GM18907 (cell line): ENCODE results near the gene NLGN1.

ENCODE experiments used
- ATAC-seq: cut with Tn5 transposase; IDR thresholded peaks from one replicate; pipeline ENCODE4 v1.9.1; 2021; ENCODE audit warnings: mild to moderate bottlenecking, moderate library complexity; ENCODE audit not compliant: unreplicated experiment

NLGN1 gene

GRCh38 chr3:173823911-173824460, 426.4 kb downstream of the NLGN1 start:
- no peak for ATAC-seq

- no peak for ATAC-seq
These were observed 428.2 kb downstream of the NLGN1 start for GRCh38 chr3:173825730-173826129.

DNA sequence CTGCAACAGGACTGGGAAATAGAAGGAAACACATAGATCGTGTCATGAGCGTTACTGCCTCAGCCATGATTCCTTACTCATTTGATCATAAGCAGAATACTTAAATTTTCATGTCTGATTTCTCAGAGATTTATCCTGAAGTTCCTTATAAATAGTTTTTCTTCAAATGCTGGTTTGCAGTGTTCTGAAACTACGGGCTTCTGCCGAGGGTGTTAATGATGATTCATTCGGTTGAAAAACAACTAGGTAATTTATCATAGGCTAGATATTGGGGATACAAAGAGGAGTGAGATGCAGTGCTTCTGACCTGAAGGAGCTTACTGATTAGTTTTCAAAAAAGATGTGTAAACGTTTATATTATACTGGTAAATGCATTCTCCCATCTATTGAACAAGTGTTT, 428.9 kb downstream of the NLGN1 start:
- no peak for ATAC-seq

- no peak for ATAC-seq
These were observed 429.5 kb downstream of the NLGN1 start for GRCh38 chr3:173826901-173827609.

GRCh38 chr3:173838644-173839043, 441.1 kb downstream of the NLGN1 start:
- no peak for ATAC-seq

DNA sequence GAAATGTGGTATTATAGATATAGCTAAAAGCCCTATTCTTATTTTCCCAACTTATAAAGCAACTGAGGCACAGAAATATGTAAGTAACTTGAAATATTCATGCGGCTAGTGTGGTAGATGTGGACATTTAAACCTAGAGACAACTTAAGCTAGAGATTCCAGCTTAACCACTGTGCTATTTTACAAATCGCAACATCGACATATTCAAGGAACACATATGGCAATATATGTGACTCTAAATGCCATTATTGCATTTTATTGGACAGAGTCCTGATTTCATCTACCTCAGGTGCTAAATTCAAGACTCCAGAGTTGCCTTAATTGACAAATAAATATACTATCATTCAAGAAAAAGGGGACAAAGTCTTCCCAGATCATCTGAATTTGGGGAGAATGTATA, 442.3 kb downstream of the NLGN1 start:
- ATAC-seq = no peak

GRCh38 chr3:173841334-173841733, 443.8 kb downstream of the NLGN1 start:
- no peak for ATAC-seq

- ATAC-seq = no peak
These were observed 445.5 kb downstream of the NLGN1 start for GRCh38 chr3:173843060-173843459.

- no peak for ATAC-seq
These were observed 449.0 kb downstream of the NLGN1 start for GRCh38 chr3:173846584-173846983.

DNA sequence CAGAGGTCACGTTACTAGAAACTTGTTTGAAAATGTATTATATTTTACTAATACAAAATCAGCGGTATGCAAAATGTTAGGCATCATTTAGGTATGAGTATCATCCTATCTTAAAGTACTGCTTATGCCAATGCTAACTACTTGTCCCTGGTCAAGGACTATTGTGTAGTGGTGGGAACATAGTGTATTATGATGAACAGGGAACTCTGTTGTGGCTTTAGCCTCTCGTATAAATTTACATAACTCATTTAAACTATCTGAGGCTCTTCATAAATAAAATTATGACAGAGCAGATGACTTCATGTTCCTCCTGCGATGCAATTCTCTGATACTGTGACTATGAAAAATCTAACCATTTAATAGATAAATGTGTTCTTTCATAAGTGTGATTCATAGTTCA, 451.9 kb downstream of the NLGN1 start:
- ATAC-seq = no peak

DNA sequence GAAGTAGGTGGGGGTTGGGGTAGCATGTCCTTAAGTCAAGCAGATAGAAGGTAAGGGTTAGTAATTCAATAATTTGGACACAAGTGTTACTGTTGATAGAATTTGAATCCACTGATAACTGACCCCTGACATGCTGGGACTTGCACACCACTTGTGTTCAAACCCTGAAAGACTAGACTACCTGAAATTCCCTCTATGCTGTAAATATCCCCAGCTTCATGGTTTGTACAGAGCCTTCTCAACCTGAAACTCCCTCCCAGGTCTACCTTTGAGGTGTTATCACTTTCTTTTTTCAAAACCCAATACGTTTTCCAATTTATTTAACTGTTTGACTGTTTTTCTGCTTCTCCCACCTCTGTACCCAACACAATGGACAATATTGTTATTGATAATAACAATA, 459.6 kb downstream of the NLGN1 start:
- ATAC-seq = no peak

DNA sequence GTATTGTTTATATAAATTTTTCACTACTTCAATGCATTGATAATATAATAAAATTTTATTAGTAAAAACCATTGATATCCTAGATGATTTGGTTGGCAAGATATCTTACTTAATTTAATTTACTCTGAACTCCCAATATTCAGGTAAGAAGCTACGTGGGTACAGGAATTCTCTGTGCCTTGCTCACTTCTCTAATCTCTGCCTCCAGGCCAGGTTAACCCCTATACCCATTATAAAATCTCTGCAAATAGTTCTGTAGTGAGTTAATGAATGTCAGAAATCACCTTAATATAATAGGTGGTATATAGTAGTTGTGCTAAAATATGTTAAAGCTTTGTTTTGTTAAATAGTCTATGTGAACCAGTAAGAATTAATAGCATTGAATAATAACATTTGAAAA, 465.2 kb downstream of the NLGN1 start:
- ATAC-seq = no peak

DNA sequence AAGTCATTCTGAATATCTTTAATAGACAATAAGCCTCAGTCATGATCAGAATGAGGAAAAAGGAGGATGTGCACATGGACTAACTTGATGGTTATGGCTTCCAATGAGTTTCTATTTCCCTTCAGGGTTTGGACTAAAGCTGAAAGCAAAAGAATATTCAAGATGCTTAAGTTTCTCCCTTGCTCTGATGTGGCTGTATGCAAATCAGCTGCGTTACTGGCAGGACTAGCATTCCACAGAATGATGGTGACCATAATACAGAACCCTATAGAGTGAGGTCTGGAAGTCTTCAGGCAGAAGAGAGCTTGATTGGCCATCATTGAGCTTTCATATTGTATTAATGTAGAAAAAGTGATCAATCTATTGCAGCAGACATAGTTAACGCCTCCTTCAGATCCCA, 466.0 kb downstream of the NLGN1 start:
- no peak for ATAC-seq

DNA sequence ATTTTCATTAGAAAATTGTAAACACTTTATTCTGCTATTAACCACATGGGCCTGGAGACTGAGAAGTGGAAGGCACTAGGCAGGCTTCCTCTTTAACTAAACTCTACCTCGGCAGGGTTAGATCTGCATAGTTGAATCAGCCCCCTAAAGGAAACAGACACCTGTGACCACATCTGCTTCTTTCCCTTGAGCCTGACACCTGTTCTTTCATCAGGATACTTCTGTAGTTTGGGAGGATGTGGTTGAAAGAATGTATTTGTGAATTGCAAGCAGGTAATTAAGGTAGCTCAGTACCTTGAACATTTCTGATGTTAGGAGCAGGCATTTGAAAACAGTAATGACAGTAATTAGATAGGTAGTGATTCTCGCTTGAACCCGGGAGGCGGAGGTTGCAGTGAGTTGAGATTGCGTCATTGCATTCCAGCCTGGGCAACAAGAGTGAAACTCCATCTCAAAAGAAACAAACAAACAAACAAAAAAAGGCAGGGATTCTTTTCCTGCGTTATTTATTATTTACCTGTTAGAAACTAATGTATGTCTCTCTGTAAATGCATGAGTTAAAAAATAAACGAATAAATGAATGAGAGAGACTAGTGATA, 468.5 kb downstream of the NLGN1 start:
- ATAC-seq = no peak

DNA sequence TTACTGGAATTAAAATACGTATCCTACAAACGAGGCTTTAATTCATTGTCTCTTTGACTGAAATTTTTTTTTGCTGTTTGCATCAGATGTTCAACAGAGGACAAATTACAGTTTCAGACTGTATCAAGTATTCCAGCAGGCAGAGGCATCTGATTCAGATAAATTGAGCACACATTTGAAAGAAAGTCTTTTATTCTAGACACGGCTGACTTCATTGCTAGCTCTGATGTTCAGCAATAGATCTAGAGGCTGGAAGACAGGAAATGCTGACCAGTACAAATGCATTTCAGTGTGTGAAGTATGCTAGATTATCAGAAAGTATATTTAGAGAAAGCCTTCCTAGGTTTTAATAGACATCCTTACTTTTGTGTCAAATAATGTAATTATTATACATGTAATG, 472.2 kb downstream of the NLGN1 start:
- ATAC-seq = no peak

- no peak for ATAC-seq
These were observed 473.4 kb downstream of the NLGN1 start for GRCh38 chr3:173870976-173871375.

DNA sequence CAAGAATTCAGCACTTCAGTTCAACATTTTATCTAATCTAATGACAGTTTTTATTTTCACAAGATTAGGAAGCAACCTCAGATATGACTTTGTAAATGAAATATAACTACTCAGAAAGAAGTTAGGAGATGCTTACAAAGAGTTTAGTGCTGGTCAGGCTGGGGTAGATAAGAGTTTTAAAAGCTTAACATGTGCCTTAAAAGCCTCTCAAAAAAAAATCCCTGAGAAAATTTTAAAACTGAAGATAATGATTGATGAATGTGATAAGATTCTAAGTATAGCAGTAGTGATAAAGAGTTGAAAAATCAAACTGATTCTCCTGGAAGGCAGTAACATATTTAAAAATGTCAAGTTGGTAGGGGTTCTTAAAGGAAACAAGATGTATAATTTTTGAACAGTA, 478.2 kb downstream of the NLGN1 start:
- ATAC-seq = no peak

- ATAC-seq = no peak
These were observed 478.9 kb downstream of the NLGN1 start for GRCh38 chr3:173876476-173876875.

- ATAC-seq = no peak
These were observed 490.3 kb downstream of the NLGN1 start for GRCh38 chr3:173887888-173888287.

GRCh38 chr3:173889596-173889995, 492.1 kb downstream of the NLGN1 start:
- no peak for ATAC-seq

GRCh38 chr3:173890091-173890490, 492.5 kb downstream of the NLGN1 start:
- ATAC-seq = no peak

GRCh38 chr3:173891272-173892100, 493.9 kb downstream of the NLGN1 start:
- ATAC-seq = no peak
